Measurements from ENCODE around the gene BRINP1.

DNA sequence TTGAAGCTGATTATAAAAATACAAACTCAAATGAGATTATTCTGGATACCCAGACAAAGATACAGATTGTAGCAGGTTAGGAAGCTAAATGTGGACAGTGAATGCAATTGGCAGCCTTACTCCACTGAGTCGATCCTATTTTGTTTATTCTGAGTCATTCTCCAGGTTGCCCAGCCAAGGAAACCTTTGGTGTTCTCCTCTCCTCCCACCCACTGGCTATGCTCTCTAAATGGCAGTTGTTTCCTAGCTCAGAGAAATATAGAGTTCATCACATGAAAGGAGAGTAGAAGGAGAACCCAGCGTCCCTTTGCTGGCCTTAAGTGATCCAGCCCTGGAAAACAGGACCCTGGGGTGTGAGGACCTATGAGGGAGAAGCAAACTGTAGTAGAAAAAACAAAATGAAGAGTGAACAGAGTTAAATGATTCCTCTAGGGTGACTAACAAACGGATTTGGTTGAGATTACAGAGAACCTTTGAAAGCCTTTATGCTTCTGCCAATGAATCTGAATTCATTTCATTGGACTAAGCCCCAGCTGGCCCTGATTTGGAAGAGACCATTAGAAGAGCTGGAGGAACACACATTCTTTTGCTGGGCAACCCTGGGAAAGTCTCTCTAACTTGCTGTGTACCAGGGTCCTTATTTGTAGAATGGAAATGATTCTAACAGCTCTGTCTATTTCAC lies 95.1 kb downstream of the BRINP1 start:
- TF ChIP-seq, protein P1, sequence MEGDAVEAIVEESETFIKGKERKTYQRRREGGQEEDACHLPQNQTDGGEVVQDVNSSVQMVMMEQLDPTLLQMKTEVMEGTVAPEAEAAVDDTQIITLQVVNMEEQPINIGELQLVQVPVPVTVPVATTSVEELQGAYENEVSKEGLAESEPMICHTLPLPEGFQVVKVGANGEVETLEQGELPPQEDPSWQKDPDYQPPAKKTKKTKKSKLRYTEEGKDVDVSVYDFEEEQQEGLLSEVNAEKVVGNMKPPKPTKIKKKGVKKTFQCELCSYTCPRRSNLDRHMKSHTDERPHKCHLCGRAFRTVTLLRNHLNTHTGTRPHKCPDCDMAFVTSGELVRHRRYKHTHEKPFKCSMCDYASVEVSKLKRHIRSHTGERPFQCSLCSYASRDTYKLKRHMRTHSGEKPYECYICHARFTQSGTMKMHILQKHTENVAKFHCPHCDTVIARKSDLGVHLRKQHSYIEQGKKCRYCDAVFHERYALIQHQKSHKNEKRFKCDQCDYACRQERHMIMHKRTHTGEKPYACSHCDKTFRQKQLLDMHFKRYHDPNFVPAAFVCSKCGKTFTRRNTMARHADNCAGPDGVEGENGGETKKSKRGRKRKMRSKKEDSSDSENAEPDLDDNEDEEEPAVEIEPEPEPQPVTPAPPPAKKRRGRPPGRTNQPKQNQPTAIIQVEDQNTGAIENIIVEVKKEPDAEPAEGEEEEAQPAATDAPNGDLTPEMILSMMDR (IDR thresholded peaks at IDR 0.05), result no peak
- TF ChIP-seq POLR2A (IDR thresholded peaks at IDR 0.05), result no peak
